ENCODE measurements around the gene CKAP2L.

Gene CKAP2L

DNA sequence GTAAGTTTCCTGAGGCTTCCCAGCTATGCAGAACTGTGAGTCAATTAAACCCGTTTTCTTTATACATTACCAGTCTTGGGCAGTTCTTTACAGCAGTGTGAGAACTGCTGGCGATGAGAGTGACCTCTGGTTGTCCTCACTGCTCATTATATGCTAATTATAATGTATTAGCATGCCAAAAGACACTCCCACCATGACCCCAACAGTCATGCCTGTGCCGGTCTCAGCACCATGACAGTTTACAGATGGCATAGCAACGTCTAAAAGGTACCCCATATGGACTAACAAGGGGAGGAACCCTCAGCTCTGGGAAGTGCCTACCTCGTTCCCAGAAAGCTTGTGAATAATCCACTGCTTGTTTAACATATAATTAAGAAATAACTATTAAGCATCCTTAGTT is 28.0 kb upstream of the CKAP2L start:
- no peak for DNase-seq (ENCODE audit: low spot score)

GRCh38 chr2:112791693-112792230 is 27.4 kb upstream of the CKAP2L start:
- no peak for DNase-seq (ENCODE audit: low spot score)

DNA sequence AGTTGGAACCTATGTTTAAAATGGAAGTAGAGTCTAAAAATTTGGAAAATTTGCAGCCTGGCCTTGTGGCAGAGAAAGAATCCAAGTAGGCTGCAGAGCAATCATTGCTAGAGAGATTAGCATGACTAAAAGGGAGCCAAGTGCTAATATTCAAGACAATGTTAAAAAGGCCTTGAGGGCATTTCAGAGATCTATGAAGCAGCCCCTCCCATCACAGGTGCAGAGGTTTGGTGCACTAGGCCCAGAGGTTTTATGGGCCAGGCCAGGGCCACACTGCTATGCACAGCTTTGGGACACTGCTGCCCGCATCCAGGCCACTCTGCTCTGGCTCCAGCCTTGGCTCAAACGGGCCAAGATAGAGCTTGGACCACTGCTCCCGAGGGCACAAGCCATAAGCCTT is 26.6 kb upstream of the CKAP2L start:
- no peak for DNase-seq (ENCODE audit: low spot score)

- no peak for DNase-seq (ENCODE audit: low spot score)
These were observed 25.9 kb upstream of the CKAP2L start for GRCh38 chr2:112790305-112790704.

- DNase-seq (ENCODE audit: low spot score): no peak
These were observed 24.8 kb upstream of the CKAP2L start for GRCh38 chr2:112789186-112789585.

GRCh38 chr2:112788653-112789052 is 24.2 kb upstream of the CKAP2L start:
- DNase-seq (ENCODE audit: low spot score): no peak

DNA sequence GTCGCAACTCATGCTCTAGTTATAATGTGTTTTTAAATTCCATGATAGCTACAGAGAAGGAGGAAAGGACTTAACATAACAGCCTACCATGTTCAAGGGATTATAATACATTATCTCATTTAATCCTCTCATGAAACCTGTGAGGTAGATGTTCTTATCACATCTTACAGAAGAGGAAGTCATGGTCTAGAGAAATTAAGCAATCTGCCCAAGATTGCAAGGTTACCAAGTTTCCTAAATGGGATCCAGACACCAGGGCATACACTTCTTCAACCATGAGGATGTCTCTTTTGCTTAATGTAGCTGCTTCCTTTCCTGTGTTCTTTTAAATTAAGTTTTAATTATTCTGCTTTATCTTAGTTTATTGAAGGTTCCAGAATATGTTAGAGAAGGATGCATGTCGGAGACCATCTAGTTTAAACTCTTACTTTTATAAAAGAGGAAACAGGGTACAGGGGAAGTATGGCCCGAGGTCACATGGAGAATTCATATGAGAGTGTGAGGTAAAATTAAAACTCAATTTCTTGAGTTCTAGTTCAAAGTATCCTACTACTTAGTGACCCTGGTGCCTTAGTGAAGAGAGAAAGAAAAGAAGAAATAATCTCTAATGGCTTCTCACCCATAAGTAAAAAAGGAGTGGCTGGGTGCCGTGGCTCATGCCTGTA is 23.5 kb upstream of the CKAP2L start:
- no peak for DNase-seq (ENCODE audit: low spot score)

GRCh38 chr2:112787294-112787693 is 22.9 kb upstream of the CKAP2L start:
- no peak for DNase-seq (ENCODE audit: low spot score)

DNA sequence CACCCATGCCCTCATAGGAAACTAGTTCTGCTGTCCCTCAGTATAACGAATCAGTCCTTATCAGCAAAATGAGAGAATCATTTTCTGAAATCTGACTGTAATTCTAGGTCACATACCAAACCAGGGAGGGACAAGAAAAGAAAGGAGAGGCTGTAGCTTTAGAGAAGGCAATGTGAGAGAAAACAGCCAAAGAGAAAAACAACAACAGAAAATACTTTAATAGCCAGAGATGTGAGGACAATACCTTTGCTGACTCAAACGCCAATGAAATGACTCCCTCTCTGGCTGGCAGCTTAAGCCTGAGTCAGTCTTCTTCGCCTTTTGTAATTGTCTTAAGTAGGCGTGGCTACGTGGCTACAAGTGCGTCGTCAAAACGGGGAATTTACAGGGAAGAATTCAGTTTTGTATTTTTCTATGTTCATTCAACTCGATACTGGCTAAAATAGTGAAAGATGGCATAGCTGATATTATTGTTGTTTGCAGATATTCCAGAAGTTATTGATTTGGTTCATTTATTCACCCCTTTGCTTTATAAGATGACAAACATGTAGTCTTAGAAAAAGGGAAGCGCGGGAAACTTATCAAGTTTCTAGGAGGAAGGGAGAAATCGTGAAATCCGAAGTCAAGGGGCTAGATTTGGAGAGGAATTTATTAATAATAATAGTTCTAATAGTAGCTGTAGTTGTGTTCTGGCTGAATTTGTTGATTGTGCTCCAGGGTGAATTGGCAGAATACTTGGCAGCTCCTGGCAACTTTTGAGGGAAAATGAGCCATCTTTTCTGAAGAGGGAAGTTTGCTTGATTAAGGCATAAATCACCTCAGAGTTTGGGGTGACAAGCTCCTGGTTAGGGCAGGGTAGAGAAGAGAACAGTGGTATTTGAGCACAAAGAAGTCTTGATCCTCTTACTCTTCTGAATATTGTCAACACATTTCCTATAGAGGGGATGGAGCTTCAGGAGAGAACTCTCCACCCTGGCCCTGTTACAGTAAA is 20.1 kb upstream of the CKAP2L start, which contains the start of gene IL1A:
Gene IL1A (minus strand): TSS at position 295 of the 991 bp plus-strand sequence. CDS start 723 bp downstream, outside the sequence.
- no peak for DNase-seq (ENCODE audit: low spot score)

DNA sequence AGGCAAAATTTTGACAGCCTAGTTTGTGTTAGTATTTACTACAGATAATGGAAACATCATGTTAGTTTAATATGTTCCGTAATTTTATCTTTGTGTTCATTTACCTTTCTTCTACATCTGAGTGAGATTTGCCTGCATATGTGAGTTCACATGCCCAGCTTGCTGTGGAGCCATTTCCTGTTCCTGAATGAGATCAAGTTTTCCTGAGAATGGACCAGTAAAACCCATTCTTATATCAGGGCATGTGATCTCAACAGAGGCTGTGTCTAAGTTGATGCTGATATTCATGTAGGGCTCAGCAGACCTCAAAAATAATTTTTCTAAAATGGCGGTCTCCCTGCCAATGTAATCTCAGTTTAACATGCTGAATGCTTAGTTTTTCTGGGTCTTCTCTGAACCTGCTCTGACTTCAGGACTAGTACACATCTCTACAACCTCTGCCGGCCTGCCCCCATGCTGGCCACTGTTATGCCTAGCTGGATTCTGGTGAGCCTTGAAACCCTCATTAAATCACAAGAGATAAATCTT is 18.8 kb upstream of the CKAP2L start:
- DNase-seq (ENCODE audit: low spot score): no peak

DNA sequence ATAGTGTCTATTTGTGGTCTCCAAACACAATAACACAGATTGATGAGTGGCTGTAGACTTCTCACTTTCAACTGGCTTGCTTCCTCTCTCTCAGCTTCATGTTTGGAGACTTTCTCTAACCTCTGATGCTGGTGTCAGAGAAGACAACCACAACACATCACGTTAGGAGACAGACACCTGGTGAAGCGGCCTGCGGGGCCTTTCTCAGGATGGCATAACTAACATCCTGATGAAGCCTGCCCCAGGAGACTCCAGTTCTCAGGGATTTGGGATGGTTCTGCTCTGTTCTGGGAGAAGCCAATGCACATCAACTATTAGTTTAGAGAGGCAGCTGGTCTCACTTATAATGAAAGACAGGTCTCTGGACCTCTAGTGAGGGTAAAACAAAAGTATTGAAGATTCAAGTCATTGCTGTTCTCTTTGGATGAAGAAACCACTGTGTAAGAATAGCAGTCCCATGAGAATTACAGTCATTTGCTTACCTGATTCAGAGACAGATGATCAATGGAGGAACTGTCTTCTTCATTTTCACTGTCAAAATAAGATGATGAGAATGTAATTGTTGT is 17.9 kb upstream of the CKAP2L start:
- DNase-seq (ENCODE audit: low spot score): no peak

DNA sequence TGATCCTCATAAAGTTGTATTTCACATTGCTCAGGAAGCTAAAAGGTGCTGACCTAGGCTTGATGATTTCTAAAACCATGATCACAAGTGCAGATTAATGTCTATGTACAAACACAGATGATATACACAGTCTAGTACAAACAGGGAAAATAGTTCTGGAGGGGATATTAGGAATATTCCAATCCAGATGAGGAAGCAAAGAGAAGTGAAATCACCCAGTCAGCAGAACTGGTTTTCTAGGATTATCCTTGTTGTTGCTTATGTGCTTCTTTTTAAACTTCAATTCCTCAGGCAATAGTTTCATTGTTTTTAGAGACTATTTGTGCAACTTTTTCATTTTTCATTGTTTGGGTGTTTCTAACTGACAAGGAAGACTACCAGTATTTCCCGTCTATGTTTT is 15.2 kb upstream of the CKAP2L start:
- DNase-seq (ENCODE audit: low spot score): no peak

- no peak for DNase-seq (ENCODE audit: low spot score)
These were observed 12.6 kb upstream of the CKAP2L start for GRCh38 chr2:112777036-112777435.

DNA sequence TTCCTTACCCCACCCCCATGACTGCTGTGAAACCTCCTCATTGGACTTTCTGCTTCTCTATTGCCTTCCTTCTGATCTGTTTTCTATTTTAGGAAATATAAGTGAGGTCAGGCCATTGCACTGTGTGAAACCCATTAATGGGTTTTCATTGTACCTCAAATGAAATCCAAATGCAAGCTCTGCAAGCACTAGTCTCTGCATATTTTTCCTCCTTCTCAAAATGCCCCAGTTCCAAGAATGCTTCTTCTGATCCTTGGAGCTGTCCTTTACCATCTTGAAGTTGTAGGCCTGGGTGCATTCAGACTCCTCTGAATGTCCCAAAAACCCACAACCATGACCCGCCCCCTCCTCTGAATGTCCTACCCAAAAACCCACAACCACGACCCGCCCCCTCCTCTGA is 11.7 kb upstream of the CKAP2L start:
- DNase-seq (ENCODE audit: low spot score): no peak

- DNase-seq (ENCODE audit: low spot score): no peak
These were observed 10.3 kb upstream of the CKAP2L start for GRCh38 chr2:112774536-112775285.

DNA sequence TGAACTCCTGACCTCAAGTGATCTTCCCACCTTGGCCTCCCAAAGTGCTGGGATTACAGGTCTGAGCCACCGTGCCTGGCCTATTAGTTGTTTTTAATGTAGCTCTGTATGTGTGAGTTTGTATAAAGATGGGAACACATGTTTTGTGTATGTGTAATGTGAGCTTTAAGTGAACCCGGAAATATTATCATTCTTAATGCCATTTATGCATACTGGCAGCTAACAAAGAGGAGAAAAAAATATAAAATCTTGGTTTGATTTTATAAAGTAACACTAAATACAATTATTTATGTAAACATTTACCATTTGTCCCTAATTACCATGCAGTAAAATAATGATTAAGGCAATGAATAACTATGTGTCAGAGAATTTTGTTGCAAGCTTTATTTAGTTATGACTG is 9.1 kb upstream of the CKAP2L start:
- no peak for DNase-seq (ENCODE audit: low spot score)

- no peak for DNase-seq (ENCODE audit: low spot score)
These were observed 8.6 kb upstream of the CKAP2L start for GRCh38 chr2:112772911-112773475.

GRCh38 chr2:112772322-112772721 is 7.9 kb upstream of the CKAP2L start:
- DNase-seq (ENCODE audit: low spot score): no peak

GRCh38 chr2:112768432-112768831 is 4.0 kb upstream of the CKAP2L start:
- no peak for DNase-seq (ENCODE audit: low spot score)

DNA sequence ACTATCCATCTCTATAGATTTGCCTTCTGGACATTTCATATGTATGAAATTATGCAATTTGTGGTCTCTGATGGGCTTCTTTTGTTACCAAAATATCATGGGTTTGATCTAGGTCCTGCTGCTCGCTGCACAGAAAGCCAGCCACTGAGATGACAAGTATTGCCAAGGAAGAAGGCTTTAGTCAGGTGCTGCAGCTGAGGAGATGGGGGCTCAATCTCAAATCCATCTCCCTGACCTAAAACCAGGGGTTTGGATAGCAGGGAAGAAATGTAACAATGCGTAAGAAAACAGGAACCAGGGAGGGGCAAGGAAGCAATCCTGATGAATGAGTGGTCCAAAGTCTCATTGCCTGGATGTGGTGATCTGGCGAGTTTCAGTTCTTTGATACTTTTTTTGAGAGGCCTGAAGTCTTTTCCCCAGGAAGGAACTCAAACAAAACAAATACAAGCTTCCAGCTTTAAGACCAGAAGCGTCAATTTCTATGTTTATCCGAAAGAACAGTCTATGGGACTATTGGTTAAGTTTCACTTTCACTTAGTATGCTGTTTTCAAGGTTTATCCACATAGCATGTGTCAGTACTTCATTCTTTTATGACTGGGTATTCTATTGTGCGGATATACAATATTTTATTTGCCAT is 3.4 kb upstream of the CKAP2L start:
- DNase-seq (ENCODE audit: low spot score): no peak

DNA sequence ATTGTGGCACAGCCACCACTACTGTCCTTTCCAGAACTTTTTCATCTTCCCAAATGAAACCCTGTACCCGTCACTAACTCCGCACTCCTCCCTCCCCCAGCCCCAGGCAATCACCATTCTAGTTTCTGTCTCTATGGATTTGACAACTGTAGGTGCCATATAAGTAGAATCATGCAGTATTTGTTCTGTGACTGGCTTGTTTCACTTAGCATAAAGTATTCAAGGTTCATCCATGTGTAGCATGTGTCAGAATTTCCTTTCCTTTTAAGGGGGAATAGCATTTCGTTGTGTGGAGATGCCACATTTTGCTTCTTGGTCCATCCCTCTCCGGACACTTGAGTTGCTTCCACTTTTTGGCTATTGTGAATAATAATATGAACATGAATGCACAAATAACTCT is 842 bp upstream of the CKAP2L start:
- DNase-seq (ENCODE audit: low spot score): no peak
